ENCODE data around the gene RRBP1. TPM values are rescaled to one million over a fixed set of nuclear protein-coding genes. Genes with fewer than 3 reads are reported as not detected.

RRBP1 gene
- total and polyA plus RNA-seq, 4 donors: 75.4 to 202 (median 130) TPM

DNA sequence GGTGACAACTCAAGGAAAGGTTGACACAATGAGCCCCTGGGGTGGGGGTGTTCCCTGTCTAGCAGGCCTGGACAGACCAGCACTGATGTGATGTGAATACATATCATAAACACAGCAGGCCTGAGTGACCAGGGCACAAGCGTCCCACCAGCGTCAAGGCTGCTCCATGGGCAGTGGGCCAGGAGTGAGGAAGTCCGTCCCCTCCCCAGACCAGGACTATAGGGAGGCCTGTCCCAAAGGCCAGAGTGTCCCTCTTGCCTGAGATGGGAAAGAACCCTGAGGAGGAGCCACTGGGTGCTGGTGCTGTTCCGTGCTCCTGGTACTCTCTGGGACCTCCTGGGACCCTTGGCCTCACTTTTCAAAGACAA, 44.6 kb downstream of the RRBP1 start (continued):
- TF ChIP-seq TAF1 (conservative IDR thresholded peaks at IDR 0.05): no peak
- TF ChIP-seq ZBTB33 (IDR thresholded peaks at IDR 0.05): no peak

DNA sequence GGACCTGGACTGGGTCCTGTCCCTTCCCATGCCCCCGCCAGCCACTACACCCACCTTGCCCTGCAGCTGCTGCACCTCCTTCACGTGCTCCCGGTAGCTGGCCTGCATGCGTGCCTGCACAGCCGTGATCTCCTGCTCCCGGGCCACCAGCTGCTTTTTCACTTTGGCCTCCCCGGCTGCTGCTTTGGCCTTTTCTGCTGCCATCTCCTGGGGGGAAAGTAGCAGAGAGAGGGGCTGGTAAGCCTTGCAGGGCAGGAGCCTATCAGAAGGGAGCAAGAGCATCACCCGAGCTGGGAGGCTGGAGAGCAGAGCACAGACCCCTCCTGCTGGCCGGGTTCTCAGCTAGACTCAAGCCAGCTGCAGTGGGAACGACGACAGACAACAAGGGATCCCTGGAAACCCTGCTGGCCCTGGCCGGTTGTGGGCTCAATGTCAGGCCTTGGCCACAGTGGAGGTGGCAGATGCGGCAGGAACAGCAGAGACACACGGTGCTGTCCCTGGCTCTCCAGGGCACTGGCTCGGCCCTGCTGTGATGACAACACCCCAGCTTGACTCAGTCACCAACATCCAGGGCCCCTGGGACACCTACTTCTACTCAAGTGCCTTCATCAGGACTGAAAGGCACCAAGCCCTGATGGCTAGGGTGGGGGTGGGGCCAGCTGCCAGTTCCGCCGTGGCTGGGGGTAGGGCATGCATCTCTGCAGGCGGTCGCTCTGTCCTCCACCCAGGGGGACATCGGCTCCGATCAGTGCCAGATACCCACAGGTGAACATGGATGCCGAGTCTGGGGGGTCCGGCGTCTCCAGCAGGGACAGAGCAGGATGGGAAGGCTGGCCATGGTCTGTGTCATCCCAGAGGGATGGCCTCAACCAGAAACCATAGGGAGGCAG, 45.3 kb downstream of the RRBP1 start:
- DNase-seq (ENCODE audit: low spot score): no peak
- 84% methylated on average over 24 of the region's 24 CpGs for WGBS
- TF ChIP-seq ZBTB33 (IDR thresholded peaks at IDR 0.05) (no peak), HNF4A (conservative IDR thresholded peaks at IDR 0.05) (no peak), JUND (IDR thresholded peaks at IDR 0.05) (no peak), RXRA (IDR thresholded peaks at IDR 0.05) (no peak), FOXA1 (IDR thresholded peaks at IDR 0.05) (no peak), RAD21 (IDR thresholded peaks at IDR 0.05) (no peak), YY1 (IDR thresholded peaks at IDR 0.05) (no peak), HNF4G (IDR thresholded peaks at IDR 0.05) (no peak), SP1 (IDR thresholded peaks at IDR 0.05) (no peak), CTCF (IDR thresholded peaks at IDR 0.05; ENCODE audit: low read depth, low read length, missing input control) (no peak), TAF1 (conservative IDR thresholded peaks at IDR 0.05) (no peak), EGR1 (IDR thresholded peaks at IDR 0.05; ENCODE audit: low read depth in 2 of 2) (no peak), GABPA (IDR thresholded peaks at IDR 0.05 in 1 of 2, conservative IDR thresholded peaks at IDR 0.05 in 1 of 2) (no peak), REST (IDR thresholded peaks at IDR 0.05) (no peak)
- TF ChIP-seq, protein P1, sequence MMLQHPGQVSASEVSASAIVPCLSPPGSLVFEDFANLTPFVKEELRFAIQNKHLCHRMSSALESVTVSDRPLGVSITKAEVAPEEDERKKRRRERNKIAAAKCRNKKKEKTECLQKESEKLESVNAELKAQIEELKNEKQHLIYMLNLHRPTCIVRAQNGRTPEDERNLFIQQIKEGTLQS (IDR thresholded peaks at IDR 0.05): no peak
- TF ChIP-seq, protein P2, sequence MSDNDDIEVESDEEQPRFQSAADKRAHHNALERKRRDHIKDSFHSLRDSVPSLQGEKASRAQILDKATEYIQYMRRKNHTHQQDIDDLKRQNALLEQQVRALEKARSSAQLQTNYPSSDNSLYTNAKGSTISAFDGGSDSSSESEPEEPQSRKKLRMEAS (IDR thresholded peaks at IDR 0.05): no peak

More for the DNA sequence above, 45.3 kb downstream of the RRBP1 start:
- H3K9ac ChIP-seq (ENCODE audit: low read depth in 1 of 2, low read length in 2 of 2): no peak overlapping the region
- no peak overlapping the region for H3K4me3 ChIP-seq (ENCODE audit: low read depth in 1 of 3, low read length in 3 of 3)
- H3K36me3 ChIP-seq (ENCODE audit: control insufficient read depth in 4 of 4, insufficient read depth in 3 of 4, low read depth in 1 of 4, low read length in 3 of 4): peaks cover 38 to 92% (median 71%) of the 10 kb centered on the region in 4 donors
- no peaks in the 10 kb centered on the region for H3K27me3 ChIP-seq (ENCODE audit: control insufficient read depth in 4 of 4, insufficient read depth in 4 of 4, low read length in 3 of 4)
- no peaks in the 10 kb centered on the region for H3K9me3 ChIP-seq (ENCODE audit: control insufficient read depth in 4 of 4, low read length in 3 of 4)
- H3K27ac ChIP-seq (ENCODE audit: low read depth in 1 of 2, low read length in 2 of 2): no peak overlapping the region
- peaks cover 0 to 42% (median 12%) of the 10 kb centered on the region in 4 donors for H3K4me1 ChIP-seq (ENCODE audit: control insufficient read depth in 4 of 4, insufficient read depth in 4 of 4, low read length in 3 of 4)
